LNCaP clone FGC (cell line): ENCODE measurements around the gene ST3GAL3.
A peak's percentile ranks its signal among the peaks of the same experiment; 100 is the strongest.

ENCODE experiments used
- DNase-seq: peaks from one replicate; pipeline ENCODE4 v3.0.0-alpha.2; 2011; ENCODE audit warnings: low read depth
- H3K4me3 ChIP-seq: 2 replicates; pipeline ENCODE4 v1.5.1; 2011; ENCODE audit warnings: mild to moderate bottlenecking, low read depth, low read length, control low read depth
- CTCF ChIP-seq: IDR thresholded peaks from 2 replicates; pipeline ENCODE4 v1.5.1; 2012; ENCODE audit warnings: mild to moderate bottlenecking; ENCODE audit not compliant: control insufficient read depth, insufficient read depth; ENCODE audit errors: extremely low read depth

Gene ST3GAL3

DNA sequence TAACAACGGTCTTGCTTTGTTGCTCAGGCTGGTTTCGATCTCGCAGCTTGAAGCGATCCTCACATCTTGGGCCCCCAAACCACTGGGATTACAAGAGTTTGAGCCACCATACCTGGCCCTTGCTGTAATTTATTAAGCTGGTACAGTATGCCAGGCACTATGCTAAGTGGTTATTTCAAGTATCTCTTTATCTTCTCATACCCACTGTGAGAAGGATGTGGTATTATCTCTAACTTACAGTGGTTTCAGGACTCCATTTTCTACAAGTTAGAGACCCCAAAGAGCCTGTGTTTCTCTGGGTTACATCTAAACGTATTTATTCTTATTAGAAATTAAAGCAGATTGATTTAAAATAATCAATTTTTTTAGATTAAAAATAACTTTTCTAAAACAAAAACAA, 8.1 kb upstream of the ST3GAL3 start:
- DNase-seq: no peak
- H3K4me3 ChIP-seq: no peak overlapping the region
- TF ChIP-seq CTCF: no peak

DNA sequence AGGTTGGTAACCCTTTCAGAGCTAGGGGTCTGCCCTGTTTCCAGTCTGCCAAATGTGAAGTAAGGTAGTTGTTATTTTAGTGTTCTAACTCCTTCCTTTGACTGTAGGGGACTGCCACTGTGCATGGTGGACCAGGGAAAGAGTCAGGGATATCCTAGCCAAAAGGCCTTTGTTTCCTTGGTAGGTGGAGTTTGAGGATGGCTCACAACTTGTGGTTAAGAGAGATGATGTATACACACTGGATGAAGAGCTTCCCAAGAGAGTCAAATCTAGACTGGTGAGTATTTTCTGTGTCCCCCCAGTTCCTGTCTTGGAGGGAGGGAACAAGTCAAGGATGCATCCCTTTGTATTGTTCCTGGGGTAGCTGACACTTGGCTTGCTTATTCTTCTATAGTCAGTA, 3.5 kb upstream of the ST3GAL3 start:
- DNase-seq: no peak
- no peak for TF ChIP-seq CTCF
- H3K4me3 ChIP-seq: no peak overlapping the region

DNA sequence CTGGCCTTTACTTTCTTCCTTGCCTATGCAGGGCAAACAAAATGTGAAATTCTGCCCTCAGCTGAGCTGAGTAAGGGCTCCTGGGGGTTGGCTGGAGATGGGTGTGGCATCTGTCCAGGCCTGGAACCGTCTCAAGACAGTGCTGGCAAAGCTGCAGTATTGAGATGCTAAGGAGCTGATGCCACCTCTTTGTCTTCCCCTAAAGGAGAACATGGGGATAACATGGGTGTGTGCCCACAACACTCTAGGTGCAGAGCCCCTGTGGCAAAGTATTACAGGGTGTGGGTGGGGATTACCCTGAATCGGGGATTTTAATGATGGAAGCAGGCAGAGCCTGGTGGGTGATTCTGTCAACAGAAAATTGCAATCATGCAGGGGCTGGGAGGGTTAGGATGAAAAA, 2.5 kb upstream of the ST3GAL3 start:
- peak; percentile 41 for TF ChIP-seq CTCF
- peak; percentile 82 for DNase-seq
- no peak overlapping the region for H3K4me3 ChIP-seq

DNA sequence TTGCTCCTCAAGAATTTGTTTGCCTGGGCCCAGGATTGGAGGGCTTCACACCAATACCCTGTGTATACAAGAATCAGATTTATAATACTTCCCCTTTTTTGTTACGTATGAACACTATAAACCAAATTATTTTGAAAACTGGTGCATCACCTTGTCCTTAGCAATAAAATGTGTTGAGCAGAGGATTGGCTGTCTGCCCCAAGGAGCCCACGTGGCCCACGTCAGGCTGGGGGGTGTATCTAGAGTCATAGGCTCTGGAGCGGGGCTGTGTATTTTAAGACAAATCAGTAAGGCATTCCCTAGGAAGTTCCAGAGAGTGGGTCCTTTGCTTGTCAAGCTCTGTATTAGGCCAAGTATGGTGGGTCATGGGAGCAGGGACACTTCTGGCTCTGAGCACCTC, 2.0 kb upstream of the ST3GAL3 start:
- DNase-seq: no peak
- no peak for TF ChIP-seq CTCF
- no peak overlapping the region for H3K4me3 ChIP-seq

DNA sequence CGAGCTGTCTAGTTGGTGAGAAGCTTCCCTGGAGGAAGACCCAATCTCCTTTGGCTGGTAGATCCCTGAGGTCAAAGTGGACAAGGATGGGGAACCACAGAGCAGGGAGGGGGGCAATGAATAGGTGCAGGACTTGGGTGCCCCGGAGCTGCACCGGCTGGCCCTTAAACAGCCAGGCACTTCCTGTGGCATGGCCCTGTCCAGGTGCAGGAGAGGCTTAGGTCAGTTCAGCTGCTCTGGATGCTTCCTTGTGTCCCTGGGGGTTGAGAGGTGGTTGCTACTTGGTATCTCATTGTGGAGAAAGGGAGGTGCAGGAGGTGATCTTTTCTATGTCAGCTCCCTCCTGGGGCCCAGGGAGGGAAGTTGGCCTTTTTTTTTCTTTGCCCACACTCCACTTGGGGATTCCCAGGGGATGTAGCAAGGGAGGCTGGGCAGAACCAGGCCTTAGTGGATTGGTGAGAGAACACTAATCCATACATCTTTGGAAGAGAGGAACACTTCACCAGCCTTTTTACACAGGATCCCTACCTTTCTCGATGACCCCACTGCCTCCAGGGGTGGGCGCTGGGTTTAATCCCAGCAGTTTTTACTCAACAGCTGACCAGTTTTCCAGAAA, 1.2 kb upstream of the ST3GAL3 start:
- no peak for DNase-seq
- no peak for TF ChIP-seq CTCF
- peak overlapping the region; percentile 73 for H3K4me3 ChIP-seq

GRCh38 chr1:43706598-43707189, 642 bp upstream of the ST3GAL3 start:
- peak overlapping the region; percentile 73 for H3K4me3 ChIP-seq
- no peak for DNase-seq
- TF ChIP-seq CTCF: no peak

DNA sequence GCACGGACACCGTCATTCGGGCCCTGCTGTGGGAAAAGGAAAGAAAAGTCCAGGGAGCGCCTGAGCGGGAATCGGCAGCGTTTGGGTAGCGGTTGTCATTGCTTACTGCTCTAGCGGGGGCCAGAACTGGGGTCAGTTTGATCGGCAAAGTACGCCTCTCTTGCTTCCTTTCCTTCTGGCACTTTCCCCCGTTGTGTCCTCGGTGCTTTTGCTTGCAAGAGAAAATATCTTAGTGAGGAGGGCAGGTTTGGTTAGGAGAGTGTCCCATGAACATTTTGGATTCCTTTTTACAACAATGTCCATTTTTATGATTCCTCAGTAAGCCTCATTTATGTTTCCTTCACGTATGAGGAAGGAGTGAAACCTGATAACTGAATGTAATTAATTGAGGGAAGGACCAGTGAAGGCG, 670 bp downstream of the ST3GAL3 start:
- H3K4me3 ChIP-seq: peak overlapping the region; percentile 73
- no peak for TF ChIP-seq CTCF
- no peak for DNase-seq
